Measurements from ENCODE around the gene NUTM2G. TPM values are rescaled to one million over a fixed set of nuclear protein-coding genes. Genes with fewer than 3 reads are reported as not detected.
"Not testable (repeated sequence)": the region's sequence is repeated elsewhere in the genome, so short reads cannot be mapped to it uniquely, and the experiment has no call there.

Gene NUTM2G
- total and polyA plus RNA-seq, 4 donors = 1.7 to 2.3 TPM; not detected in 2

GRCh38 chr9:96984887-96985286 is 56.2 kb downstream of the NUTM2G start:
- H3K9me3 ChIP-seq (ENCODE audit: control insufficient read depth, insufficient read depth, low read length); H3K36me3 ChIP-seq (ENCODE audit: control insufficient read depth, insufficient read depth, low read length); H3K27me3 ChIP-seq (ENCODE audit: control insufficient read depth, insufficient read depth, low read length); H3K4me1 ChIP-seq (ENCODE audit: control insufficient read depth, insufficient read depth, low read length); DNase-seq (ENCODE audit: low read depth in 4 of 6, low spot score in 6 of 6); H3K4me3 ChIP-seq (ENCODE audit: low read depth, low read length); H3K27ac ChIP-seq (ENCODE audit: low read depth, low read length): not testable (repeated sequence)
- no CpG with 5 or more reads among the region's 2 CpGs for WGBS (ENCODE audit: insufficient coverage)

Other genes starting within 250 kb of the NUTM2G start
- gene ZNF510, start 150.8 kb upstream of the NUTM2G start, total RNA-seq = 10 to 100 TPM; 30.8 to 36.4 TPM
- gene ZNF510, start 150.8 kb upstream of the NUTM2G start, polyA plus RNA-seq (ENCODE audit: insufficient read length in 2 of 2) = 10 to 100 TPM; 16.2 to 20.8 TPM
- gene ZNF782, start 74.3 kb upstream of the NUTM2G start, total RNA-seq = 10 to 100 TPM; 13.3 to 13.8 TPM
- gene ZNF782, start 74.3 kb upstream of the NUTM2G start, polyA plus RNA-seq (ENCODE audit: insufficient read length in 2 of 2) = 1 to 10 TPM; 5.3 to 7.4 TPM
- 10 to 100 TPM in 1 of 2 donors, 1 to 10 TPM in 1; 3.5 to 11.7 TPM for gene CTSV, start 110.3 kb downstream of the NUTM2G start, total RNA-seq
- gene CTSV, start 110.3 kb downstream of the NUTM2G start, polyA plus RNA-seq (ENCODE audit: insufficient read length in 2 of 2) = 1 to 10 TPM; 3.2 to 4.0 TPM